Measurements from ENCODE around the gene GRIK3.

The GRIK3 gene

GRCh38 chr1:36846357-36846756 lies 188.0 kb downstream of the GRIK3 start:
- FAIRE-seq: no peak

- FAIRE-seq: no peak
Measured at GRCh38 chr1:36845802-36846201, 188.5 kb downstream of the GRIK3 start.

- FAIRE-seq: no peak
Measured at GRCh38 chr1:36844917-36845316, 189.4 kb downstream of the GRIK3 start.

GRCh38 chr1:36843906-36844610 lies 190.3 kb downstream of the GRIK3 start:
- no peak for FAIRE-seq

GRCh38 chr1:36843027-36843426 lies 191.3 kb downstream of the GRIK3 start:
- FAIRE-seq: no peak

- no peak for FAIRE-seq
Measured at GRCh38 chr1:36842448-36842847, 191.9 kb downstream of the GRIK3 start.

GRCh38 chr1:36839485-36839884 lies 194.8 kb downstream of the GRIK3 start:
- FAIRE-seq: no peak

- no peak for FAIRE-seq
Measured at GRCh38 chr1:36838888-36839287, 195.4 kb downstream of the GRIK3 start.

- FAIRE-seq: no peak
Measured at GRCh38 chr1:36836916-36837315, 197.4 kb downstream of the GRIK3 start.

GRCh38 chr1:36836196-36836883 lies 198.0 kb downstream of the GRIK3 start:
- no peak for FAIRE-seq

GRCh38 chr1:36835696-36836095 lies 198.6 kb downstream of the GRIK3 start:
- no peak for FAIRE-seq

- no peak for FAIRE-seq
Measured at GRCh38 chr1:36835017-36835695, 199.2 kb downstream of the GRIK3 start.

- no peak for FAIRE-seq
Measured at GRCh38 chr1:36834586-36834985, 199.7 kb downstream of the GRIK3 start.

- FAIRE-seq: no peak
Measured at GRCh38 chr1:36831186-36831810, 203.0 kb downstream of the GRIK3 start.

- FAIRE-seq: no peak
Measured at GRCh38 chr1:36829961-36830360, 204.4 kb downstream of the GRIK3 start.

GRCh38 chr1:36829066-36829465 lies 205.2 kb downstream of the GRIK3 start:
- FAIRE-seq: no peak

GRCh38 chr1:36825226-36825625 lies 209.1 kb downstream of the GRIK3 start:
- no peak for FAIRE-seq

- FAIRE-seq: no peak
Measured at GRCh38 chr1:36824390-36824861, 209.9 kb downstream of the GRIK3 start.

- FAIRE-seq: no peak
Measured at GRCh38 chr1:36822648-36823047, 211.7 kb downstream of the GRIK3 start.

- no peak for FAIRE-seq
Measured at GRCh38 chr1:36821386-36821785, 212.9 kb downstream of the GRIK3 start.

GRCh38 chr1:36818771-36819170 lies 215.5 kb downstream of the GRIK3 start:
- no peak for FAIRE-seq

- no peak for FAIRE-seq
Measured at GRCh38 chr1:36816348-36816747, 218.0 kb downstream of the GRIK3 start.

- FAIRE-seq: no peak
Measured at GRCh38 chr1:36814774-36815173, 219.5 kb downstream of the GRIK3 start.

Data from TTC549 (cell line).